SH-SY5Y (cell line): ENCODE results near the gene PTPRA.

Source experiments
- GATA2 ChIP-seq: IDR thresholded peaks from 2 replicates; pipeline ENCODE4 v1.6.1; 2011; ENCODE audit warnings: mild to moderate bottlenecking, low read depth, low read length
- GATA3 ChIP-seq: IDR thresholded peaks from 2 replicates; pipeline ENCODE4 v1.6.1; 2011; ENCODE audit warnings: low read depth, mild to moderate bottlenecking, low read length, moderate library complexity

- TF ChIP-seq GATA3 (no peak), GATA2 (no peak)
These were observed 166.8 kb downstream of the PTPRA start for GRCh38 chr20:3040086-3040485.
